GM18508 (cell line): ENCODE results near the gene TMUB2.
"Not testable (repeated sequence)": the region's sequence is repeated elsewhere in the genome, so short reads cannot be mapped to it uniquely, and the experiment has no call there.

Source experiments
- ATAC-seq: cut with Tn5 transposase; IDR thresholded peaks from one replicate; pipeline ENCODE4 v1.9.1; 2021; ENCODE audit warnings: moderate number of reproducible peaks; ENCODE audit not compliant: insufficient read depth, unreplicated experiment

Gene TMUB2

GRCh38 chr17:44217738-44218343, 31.1 kb downstream of the TMUB2 start:
- no peak for ATAC-seq

- ATAC-seq: no peak
Observed at GRCh38 chr17:44218344-44219107, 31.8 kb downstream of the TMUB2 start.

DNA sequence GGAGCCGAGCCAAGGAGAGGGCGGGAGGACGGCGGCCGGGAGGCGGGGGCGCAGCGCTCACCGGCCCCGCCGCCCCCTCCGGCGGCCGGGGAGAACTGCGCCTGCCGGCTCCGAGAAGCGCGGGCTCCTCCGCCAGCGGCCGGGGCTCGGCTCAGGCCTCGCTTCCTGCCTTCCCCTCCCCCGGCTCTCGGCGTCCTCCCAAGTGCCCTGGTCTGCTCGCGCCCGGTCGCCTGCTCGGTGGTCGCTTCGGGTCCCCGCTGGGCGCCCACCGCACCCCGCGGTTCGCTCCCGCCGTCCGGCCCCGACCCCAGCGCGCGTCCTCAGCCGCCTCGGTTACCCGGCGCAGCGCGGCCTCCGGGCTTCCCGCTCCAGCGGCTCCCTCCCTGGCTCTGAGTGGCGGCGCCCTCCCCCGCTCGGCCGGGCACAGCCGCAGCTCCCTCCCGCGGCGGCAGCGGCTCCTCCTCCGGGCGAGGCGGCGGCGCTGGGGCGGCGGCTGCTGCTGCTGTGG, 32.4 kb downstream of the TMUB2 start:
- no peak for ATAC-seq

DNA sequence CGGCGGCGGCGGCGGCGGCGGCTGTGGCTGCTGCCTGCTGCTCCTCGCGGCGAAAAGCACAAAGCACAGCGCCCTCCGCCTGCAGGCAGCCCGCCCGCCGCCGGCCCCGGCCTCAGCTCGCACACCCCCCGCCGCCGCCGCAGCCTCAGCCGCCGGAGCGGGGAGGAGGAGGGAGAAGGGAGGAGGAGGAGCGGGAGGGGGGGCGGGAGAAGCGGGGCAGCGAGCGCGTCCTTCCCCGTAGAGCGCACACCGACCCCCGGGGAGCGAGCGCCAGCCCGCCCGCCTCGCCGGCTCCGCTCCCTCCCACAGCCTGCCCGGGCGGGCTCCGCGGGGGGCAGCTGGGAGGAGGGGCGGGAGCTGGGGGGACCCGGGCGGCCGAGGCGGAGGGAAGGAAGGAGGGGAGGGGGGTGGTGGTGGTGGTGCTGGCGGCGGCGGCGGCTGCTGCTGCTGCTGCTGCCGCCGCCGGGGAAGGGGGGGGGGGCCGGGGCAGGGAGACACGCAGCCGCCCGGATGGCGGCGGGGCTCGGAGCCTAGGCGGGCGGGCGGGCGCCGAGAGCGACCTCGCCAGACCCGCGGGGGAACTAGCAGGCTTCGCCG, 32.9 kb downstream of the TMUB2 start, which contains the start of gene UBTF:
Gene UBTF, minus strand, starts transcription at position 60 of the 597 bp plus-strand sequence. CDS start 1,446 bp downstream, outside the sequence.
- ATAC-seq: no peak

- no peak for ATAC-seq
Observed at GRCh38 chr17:44220213-44221083, 33.7 kb downstream of the TMUB2 start.

DNA sequence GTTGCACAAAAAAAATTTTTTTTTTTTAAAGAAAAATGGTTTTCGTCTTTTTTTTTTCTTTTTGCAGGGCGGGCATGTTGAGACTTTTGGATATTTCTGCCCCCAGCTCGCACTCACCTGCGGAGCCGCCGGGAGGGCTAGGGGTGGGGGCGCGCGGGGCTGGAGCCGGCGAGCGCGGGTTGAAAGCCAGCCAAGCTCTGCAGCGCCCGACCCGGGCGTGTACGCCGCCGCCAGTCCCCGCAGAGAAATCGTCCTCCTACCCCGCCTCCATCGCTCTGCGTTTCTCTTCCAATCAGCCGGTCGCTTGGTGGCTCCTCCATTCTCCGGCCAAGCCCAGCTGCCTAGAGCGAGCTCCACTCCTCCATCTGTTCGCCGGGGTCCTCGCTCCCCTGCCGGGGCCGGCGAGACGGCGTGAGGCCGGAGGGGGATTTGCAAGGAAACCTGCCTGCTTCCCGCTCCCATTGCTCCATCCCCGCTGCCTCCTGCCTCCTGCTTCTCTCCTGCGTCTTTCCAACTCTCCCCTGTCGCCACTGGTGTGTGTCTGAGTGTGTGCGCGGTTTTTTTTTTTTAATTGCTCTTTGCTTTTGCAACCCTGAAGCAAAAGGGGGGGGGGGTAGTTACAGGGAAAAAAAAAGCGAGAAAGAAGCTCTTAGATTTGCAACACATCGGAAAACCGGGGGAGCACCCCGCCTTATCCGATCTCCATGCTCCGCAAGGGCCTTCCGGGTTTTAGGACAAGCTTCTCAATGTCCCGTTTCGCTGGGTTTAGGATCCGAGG, 34.5 kb downstream of the TMUB2 start:
- no peak for ATAC-seq

- ATAC-seq: no peak
Observed at GRCh38 chr17:44221862-44222111, 35.0 kb downstream of the TMUB2 start.

- ATAC-seq: no peak
Observed at GRCh38 chr17:44222112-44222869, 35.5 kb downstream of the TMUB2 start.

- ATAC-seq: no peak
Observed at GRCh38 chr17:44223541-44224071, 36.8 kb downstream of the TMUB2 start.

DNA sequence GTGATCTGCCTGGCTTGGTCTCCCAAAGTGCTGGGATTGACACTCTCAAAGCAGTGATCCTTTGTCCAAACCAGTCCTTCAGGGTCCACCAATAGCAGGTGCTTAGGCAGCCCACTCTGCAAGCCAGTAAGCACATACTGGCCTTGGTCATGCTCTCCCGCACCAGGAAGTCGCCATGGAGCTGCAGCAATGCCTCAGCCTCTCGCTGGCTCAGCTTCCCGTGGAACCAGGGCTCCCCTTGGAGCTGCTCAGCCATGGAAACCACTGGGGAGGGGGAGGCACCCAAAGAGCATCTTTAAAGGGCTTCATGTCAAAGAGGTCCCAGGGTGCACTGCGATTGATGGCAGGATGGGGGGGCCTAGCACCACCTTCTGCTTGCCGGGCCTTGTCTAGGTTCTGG, 42.3 kb downstream of the TMUB2 start:
- ATAC-seq: no peak

DNA sequence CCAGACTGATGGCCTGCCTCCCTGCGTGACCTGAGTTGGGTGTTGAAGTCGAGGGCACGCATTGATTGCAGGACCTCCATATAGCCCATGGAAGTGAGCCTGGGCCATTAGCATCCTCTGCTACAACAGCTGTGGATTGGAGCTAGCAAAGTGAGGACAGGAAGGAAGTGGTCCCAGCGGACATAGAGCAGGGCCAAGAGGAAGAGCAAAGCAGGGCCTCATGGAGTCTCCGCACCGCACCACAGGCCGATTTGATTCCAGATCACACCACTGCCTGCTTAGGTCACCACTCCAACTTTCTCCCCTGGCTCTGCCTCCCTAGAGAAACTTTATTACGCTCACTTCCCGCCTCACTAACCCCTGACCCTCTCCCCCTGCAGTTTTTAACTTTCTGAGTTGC, 43.4 kb downstream of the TMUB2 start:
- no peak for ATAC-seq

DNA sequence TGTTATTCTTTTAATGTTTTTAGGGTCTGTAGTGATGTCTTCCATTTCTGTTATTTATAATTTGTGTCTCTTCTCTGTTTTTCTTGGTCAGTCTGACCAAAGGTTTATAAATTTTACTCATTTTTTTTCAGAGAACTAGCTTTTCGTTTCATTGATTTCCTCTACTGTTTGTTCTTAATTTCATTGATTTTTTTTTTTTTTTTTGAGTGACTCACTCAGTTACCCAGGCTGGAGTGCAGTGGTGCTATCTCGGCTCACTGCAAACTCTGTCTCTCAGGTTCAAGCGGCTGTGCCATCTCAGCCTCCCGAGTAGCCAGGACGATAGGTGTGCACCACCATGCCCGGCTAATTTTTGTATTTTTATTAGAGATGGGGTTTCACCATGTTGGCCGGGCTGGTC, 45.3 kb downstream of the TMUB2 start:
- ATAC-seq: no peak

DNA sequence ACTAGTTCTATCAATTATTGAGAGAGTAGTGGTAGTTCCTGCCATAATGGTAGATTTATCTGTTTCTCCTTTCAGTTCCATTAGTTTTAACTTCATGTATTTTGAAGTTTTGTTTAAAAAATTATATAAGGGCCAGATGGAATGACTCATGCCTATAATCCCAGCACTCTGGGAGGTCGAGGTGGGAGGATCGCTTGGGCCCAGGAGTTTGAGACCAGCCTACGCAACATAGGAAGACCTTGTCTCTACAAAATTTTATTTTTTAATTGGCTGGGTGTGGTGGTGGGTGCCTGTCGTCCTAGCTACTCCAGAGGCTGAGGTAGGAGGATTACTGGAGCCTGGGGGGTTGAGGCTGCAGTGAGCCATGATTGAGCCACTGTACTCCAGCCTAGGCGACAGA, 46.8 kb downstream of the TMUB2 start:
- no peak for ATAC-seq

DNA sequence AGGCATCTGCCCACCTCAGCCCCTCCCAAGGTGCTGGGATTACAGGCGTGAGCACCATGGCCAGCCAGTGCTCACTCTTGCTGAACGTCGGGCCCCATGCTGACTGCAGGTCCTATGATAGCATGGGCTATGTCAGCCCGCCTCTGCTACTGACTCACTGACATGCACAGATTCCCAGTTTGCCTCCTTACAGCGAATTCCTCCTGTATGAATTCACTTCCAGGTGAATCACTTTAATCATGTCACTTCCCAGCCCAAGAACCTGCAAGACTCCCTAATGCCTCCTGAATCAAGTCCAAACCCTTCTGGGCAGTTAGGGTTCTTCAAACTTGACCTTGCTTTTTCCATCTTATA, 48.8 kb downstream of the TMUB2 start:
- no peak for ATAC-seq

- ATAC-seq: no peak
Observed at GRCh38 chr17:44236444-44236991, 49.7 kb downstream of the TMUB2 start.

- not testable (repeated sequence) for ATAC-seq
Observed at GRCh38 chr17:44237886-44238285, 51.1 kb downstream of the TMUB2 start.

GRCh38 chr17:44241106-44241624, 54.4 kb downstream of the TMUB2 start:
- ATAC-seq: no peak
